ENCODE measurements around the gene CFAP74.

- TF ChIP-seq POLR2A (IDR thresholded peaks at IDR 0.05) (no peak), CTCF (IDR thresholded peaks at IDR 0.05) (no peak)
Measured at GRCh38 chr1:1984560-1985070, 19.0 kb downstream of the CFAP74 start.
